GM12892 (cell line): ENCODE results near the gene DNM1L.

Experiments
- POLR2A ChIP-seq: IDR thresholded peaks from 2 replicates; pipeline ENCODE4 v1.6.1; 2011; ENCODE audit warnings: low read depth, low read length, control low read depth
- POLR2AphosphoS5 ChIP-seq: IDR thresholded peaks from 2 replicates; pipeline ENCODE4 v1.6.1; 2011; ENCODE audit warnings: low read depth, low read length, control low read depth

DNA sequence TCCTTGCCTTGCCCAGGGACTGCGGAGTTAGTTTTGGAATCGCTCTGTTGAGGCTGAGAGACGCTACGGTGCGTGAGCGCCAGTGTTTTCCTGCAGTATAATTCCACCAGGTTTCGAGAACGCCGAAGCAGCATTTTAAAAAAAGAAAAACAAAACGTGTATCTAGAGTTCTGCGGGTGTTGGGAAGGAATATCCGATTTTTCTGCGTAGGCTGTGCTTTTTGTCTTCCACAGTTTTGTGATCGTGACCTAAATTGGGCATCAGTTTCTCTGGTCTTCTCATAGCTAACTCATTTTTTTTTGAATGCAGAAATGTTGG is 778 bp downstream of the DNM1L start:
- no peak for TF ChIP-seq POLR2A
- no peak for TF ChIP-seq POLR2AphosphoS5
